ENCODE data around the gene LONRF2.
"Not testable (repeated sequence)": the region's sequence is repeated elsewhere in the genome, so short reads cannot be mapped to it uniquely, and the experiment has no call there.

LONRF2 gene

GRCh38 chr2:100321866-100322820 lies at the start of gene LONRF2:
LONRF2 (minus strand) TSS chr2:100322501; CDS start chr2:100322093, 408 bp downstream.
- no peak within 1 kb of the TSS for H3K4me2 ChIP-seq

GRCh38 chr2:100367163-100367562 lies 44.9 kb upstream of the LONRF2 start:
- peaks cover 33% of the 10 kb centered on the region for H3K9me3 ChIP-seq
- H3K36me3 ChIP-seq = no peaks in the 10 kb centered on the region
- H3K27ac ChIP-seq = no peak overlapping the region
- no peak overlapping the region for H3K9ac ChIP-seq
- peaks cover 8% of the 10 kb centered on the region; the same call in 1 of the 2 replicates for H3K4me1 ChIP-seq
- H3K4me2 ChIP-seq = no peak overlapping the region
- no peak for TF ChIP-seq Cebpa-rat (IDR thresholded peaks at IDR 0.05)
- H3K4me3 ChIP-seq = no peak overlapping the region
- no peaks in the 10 kb centered on the region for H4K20me1 ChIP-seq
- H3K27me3 ChIP-seq = no peaks in the 10 kb centered on the region

More at GRCh38 chr2:100321866-100322820, at the start of gene LONRF2:
- H3K9me3 ChIP-seq = peaks cover 40% of the 10 kb centered on the region
- no peaks in the 10 kb centered on the region for H4K20me1 ChIP-seq
- H3K4me3 ChIP-seq = peak within 1 kb of the TSS; percentile 14; the same call in 1 of the 2 replicates
- H3K27me3 ChIP-seq = peaks cover 47% of the 10 kb centered on the region
- H3K4me1 ChIP-seq = no peaks in the 10 kb centered on the region
- H3K36me3 ChIP-seq = no peaks in the 10 kb centered on the region
- H3K27ac ChIP-seq = no peak within 1 kb of the TSS
- H3K9ac ChIP-seq = no peak within 1 kb of the TSS
- TF ChIP-seq Cebpa-rat (IDR thresholded peaks at IDR 0.05) = no peak

- Histone ChIP-seq H3K4me1 (peaks cover 8% of the 10 kb centered on the region; the same call in 1 of the 2 replicates), H3K9me3 (peaks cover 40% of the 10 kb centered on the region), H3K27ac (no peak overlapping the region), H4K20me1 (no peaks in the 10 kb centered on the region), H3K27me3 (no peaks in the 10 kb centered on the region), H3K9ac (no peak overlapping the region), H3K4me2 (no peak overlapping the region), H3K4me3 (no peak overlapping the region), H3K36me3 (no peaks in the 10 kb centered on the region)
- no peak for TF ChIP-seq Cebpa-rat (IDR thresholded peaks at IDR 0.05)
These were observed 43.1 kb upstream of the LONRF2 start for GRCh38 chr2:100365434-100365833.

- not testable (repeated sequence) for H3K4me3 ChIP-seq, H3K27me3 ChIP-seq, H3K9ac ChIP-seq, H4K20me1 ChIP-seq, H3K4me1 ChIP-seq, H3K4me2 ChIP-seq, H3K36me3 ChIP-seq, H3K27ac ChIP-seq
- peaks cover 27% of the 10 kb centered on the region for H3K9me3 ChIP-seq
These were observed 40.0 kb upstream of the LONRF2 start for GRCh38 chr2:100362269-100362668.

GRCh38 chr2:100359576-100359975 lies 37.3 kb upstream of the LONRF2 start:
- H3K4me3 ChIP-seq = no peak overlapping the region
- H4K20me1 ChIP-seq = no peaks in the 10 kb centered on the region
- H3K27ac ChIP-seq = no peak overlapping the region
- TF ChIP-seq Cebpa-rat (IDR thresholded peaks at IDR 0.05) = no peak
- no peaks in the 10 kb centered on the region for H3K4me1 ChIP-seq
- H3K9me3 ChIP-seq = peaks cover 35% of the 10 kb centered on the region
- H3K27me3 ChIP-seq = no peaks in the 10 kb centered on the region
- H3K36me3 ChIP-seq = no peaks in the 10 kb centered on the region
- H3K4me2 ChIP-seq = no peak overlapping the region
- H3K9ac ChIP-seq = no peak overlapping the region

GRCh38 chr2:100358554-100358953 lies 36.3 kb upstream of the LONRF2 start:
- no peaks in the 10 kb centered on the region for H4K20me1 ChIP-seq
- peaks cover 35% of the 10 kb centered on the region for H3K9me3 ChIP-seq
- H3K27me3 ChIP-seq = no peaks in the 10 kb centered on the region
- H3K4me2 ChIP-seq = no peak overlapping the region
- H3K4me3 ChIP-seq = no peak overlapping the region
- no peak overlapping the region for H3K9ac ChIP-seq
- H3K4me1 ChIP-seq = no peaks in the 10 kb centered on the region
- H3K27ac ChIP-seq = no peak overlapping the region
- H3K36me3 ChIP-seq = no peaks in the 10 kb centered on the region
- no peak for TF ChIP-seq Cebpa-rat (IDR thresholded peaks at IDR 0.05)

- H3K9ac ChIP-seq = no peak overlapping the region
- no peaks in the 10 kb centered on the region for H4K20me1 ChIP-seq
- no peaks in the 10 kb centered on the region for H3K27me3 ChIP-seq
- H3K27ac ChIP-seq = no peak overlapping the region
- no peak overlapping the region for H3K4me3 ChIP-seq
- H3K4me2 ChIP-seq = no peak overlapping the region
- H3K36me3 ChIP-seq = no peaks in the 10 kb centered on the region
- H3K4me1 ChIP-seq = no peaks in the 10 kb centered on the region
- H3K9me3 ChIP-seq = peaks cover 33% of the 10 kb centered on the region
- no peak for TF ChIP-seq Cebpa-rat (IDR thresholded peaks at IDR 0.05)
These were observed 30.2 kb upstream of the LONRF2 start for GRCh38 chr2:100352521-100352920.

GRCh38 chr2:100350661-100351185 lies 28.4 kb upstream of the LONRF2 start:
- Histone ChIP-seq H3K36me3 (no peaks in the 10 kb centered on the region), H3K4me2 (no peak overlapping the region), H3K27ac (no peak overlapping the region), H3K9me3 (peaks cover 32% of the 10 kb centered on the region), H4K20me1 (no peaks in the 10 kb centered on the region), H3K4me3 (no peak overlapping the region), H3K27me3 (no peaks in the 10 kb centered on the region), H3K4me1 (no peaks in the 10 kb centered on the region), H3K9ac (no peak overlapping the region)
- no peak for TF ChIP-seq Cebpa-rat (IDR thresholded peaks at IDR 0.05)

GRCh38 chr2:100345144-100345543 lies 22.8 kb upstream of the LONRF2 start:
- H3K4me1 ChIP-seq, H3K4me3 ChIP-seq, H4K20me1 ChIP-seq, H3K9ac ChIP-seq, H3K27ac ChIP-seq, H3K27me3 ChIP-seq, H3K4me2 ChIP-seq, H3K36me3 ChIP-seq: not testable (repeated sequence)
- H3K9me3 ChIP-seq = peaks cover 58% of the 10 kb centered on the region

- Histone ChIP-seq H3K4me3 (no peak overlapping the region), H3K4me2 (no peak overlapping the region), H3K9me3 (peaks cover 51% of the 10 kb centered on the region), H4K20me1 (no peaks in the 10 kb centered on the region), H3K4me1 (no peaks in the 10 kb centered on the region), H3K36me3 (no peaks in the 10 kb centered on the region), H3K9ac (no peak overlapping the region), H3K27ac (no peak overlapping the region), H3K27me3 (no peaks in the 10 kb centered on the region)
- no peak for TF ChIP-seq Cebpa-rat (IDR thresholded peaks at IDR 0.05)
These were observed 22.1 kb upstream of the LONRF2 start for GRCh38 chr2:100344433-100344832.

GRCh38 chr2:100342466-100342865 lies 20.2 kb upstream of the LONRF2 start:
- not testable (repeated sequence) for H4K20me1 ChIP-seq, H3K4me1 ChIP-seq, H3K4me2 ChIP-seq, H3K4me3 ChIP-seq, H3K27me3 ChIP-seq, H3K9ac ChIP-seq, H3K36me3 ChIP-seq, H3K27ac ChIP-seq
- H3K9me3 ChIP-seq = peaks cover 42% of the 10 kb centered on the region
